HG02885 (cell line): ENCODE results near the gene NFE2L3.
"Not testable (repeated sequence)": the region's sequence is repeated elsewhere in the genome, so short reads cannot be mapped to it uniquely, and the experiment has no call there.

Source experiments
- ATAC-seq: cut with Tn5 transposase; IDR thresholded peaks from one replicate; pipeline ENCODE4 v1.9.1; 2021; ENCODE audit warnings: mild to moderate bottlenecking; ENCODE audit not compliant: unreplicated experiment, poor library complexity

The NFE2L3 gene

GRCh38 chr7:26185131-26185843 is 33.3 kb downstream of the NFE2L3 start:
- ATAC-seq, result no peak

GRCh38 chr7:26185844-26186180 is 33.8 kb downstream of the NFE2L3 start:
- no peak for ATAC-seq

- no peak for ATAC-seq
Measured at GRCh38 chr7:26186364-26187311, 34.6 kb downstream of the NFE2L3 start.

GRCh38 chr7:26187380-26188205 is 35.6 kb downstream of the NFE2L3 start:
- ATAC-seq, result no peak

GRCh38 chr7:26188206-26188956 is 36.4 kb downstream of the NFE2L3 start:
- no peak for ATAC-seq

GRCh38 chr7:26188957-26189541 is 37.1 kb downstream of the NFE2L3 start:
- ATAC-seq, result no peak

GRCh38 chr7:26189697-26190096 is 37.7 kb downstream of the NFE2L3 start:
- ATAC-seq, result no peak

- no peak for ATAC-seq
Measured at GRCh38 chr7:26190417-26190869, 38.4 kb downstream of the NFE2L3 start.

- no peak for ATAC-seq
Measured at GRCh38 chr7:26191233-26191973, 39.4 kb downstream of the NFE2L3 start.

GRCh38 chr7:26191974-26192479 is 40.0 kb downstream of the NFE2L3 start:
- no peak for ATAC-seq

- no peak for ATAC-seq
Measured at GRCh38 chr7:26192485-26193087, 40.6 kb downstream of the NFE2L3 start.

- ATAC-seq, result no peak
Measured at GRCh38 chr7:26193432-26194207, 41.6 kb downstream of the NFE2L3 start.

- not testable (repeated sequence) for ATAC-seq
Measured at GRCh38 chr7:26194764-26195163, 42.8 kb downstream of the NFE2L3 start.

GRCh38 chr7:26195182-26195581 is 43.2 kb downstream of the NFE2L3 start:
- ATAC-seq, result no peak

GRCh38 chr7:26195867-26196657 is 44.1 kb downstream of the NFE2L3 start:
- no peak for ATAC-seq

- no peak for ATAC-seq
Measured at GRCh38 chr7:26197153-26198115, 45.4 kb downstream of the NFE2L3 start.
